Mammary epithelial cell (primary cell): ENCODE measurements around the gene SARNP.

Experiments used
- CTCF ChIP-seq, 2 donors: IDR thresholded peaks in 1 of 2; conservative IDR thresholded peaks in 1 of 2; 2 replicates each; pipeline ENCODE4 v1.5.1; 2011 to 2012; ENCODE audit warnings: inconsistent platforms in 2 of 2, low read length in 2 of 2, mild to moderate bottlenecking in 2 of 2, control low read depth in 1 of 2, low read depth in 1 of 2; ENCODE audit not compliant: insufficient read depth in 1 of 2; ENCODE audit errors: extremely low read depth in 1 of 2
- EZH2 ChIP-seq: IDR thresholded peaks from 2 replicates; pipeline ENCODE4 v1.6.1; 2012; ENCODE audit warnings: low read length, inconsistent platforms, borderline replicate concordance

- TF ChIP-seq EZH2 = no peak
- no peak for TF ChIP-seq CTCF (conservative IDR thresholded peaks at IDR 0.05 in 1 of 2, IDR thresholded peaks at IDR 0.05 in 1 of 2; ENCODE audit: extremely low read depth in 1 of 2, insufficient read depth in 1 of 2, low read depth in 1 of 2, low read length in 2 of 2)
Measured at GRCh38 chr12:55847033-55847432, 29.5 kb upstream of the SARNP start.
